ENCODE results near the gene SEMA3C.

Gene SEMA3C

DNA sequence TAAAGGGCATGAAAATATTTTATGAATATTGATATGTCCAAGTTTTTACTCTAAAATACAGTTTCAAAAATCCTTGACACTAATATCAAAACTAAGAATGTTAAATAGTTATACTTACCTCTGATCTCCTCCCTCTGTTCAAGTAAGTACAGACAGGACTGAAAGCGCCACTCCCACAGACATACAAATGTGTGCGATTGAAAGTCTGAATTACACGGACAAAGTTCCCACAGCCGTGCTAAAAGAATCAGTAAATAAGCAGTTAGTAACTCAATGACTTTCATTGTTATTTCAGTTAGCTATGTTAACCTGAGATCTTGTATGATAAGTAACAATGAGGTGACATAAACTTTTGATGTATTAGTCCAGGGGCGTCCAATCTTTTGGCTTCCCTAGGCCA is 100.7 kb downstream of the SEMA3C start:
- no peak for DNase-seq

DNA sequence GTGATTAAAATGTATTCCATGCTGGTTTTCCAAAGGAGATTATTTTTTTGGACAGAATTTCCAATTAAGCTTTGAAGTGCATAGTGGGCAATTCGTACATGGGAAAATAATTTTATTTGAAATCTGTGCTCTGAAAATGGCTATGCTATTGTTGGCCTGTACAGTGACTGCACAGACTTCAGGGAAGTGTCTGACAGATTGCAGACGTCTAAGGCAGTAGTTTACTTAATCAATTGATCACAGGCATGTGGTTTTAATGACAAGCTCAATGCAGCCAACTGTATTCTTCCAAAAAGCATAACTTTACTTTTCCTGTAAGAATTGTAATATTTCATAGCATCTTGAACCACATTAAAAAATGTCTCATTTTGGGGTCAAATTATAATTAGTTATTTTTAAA is 102.0 kb downstream of the SEMA3C start:
- DNase-seq = no peak

DNA sequence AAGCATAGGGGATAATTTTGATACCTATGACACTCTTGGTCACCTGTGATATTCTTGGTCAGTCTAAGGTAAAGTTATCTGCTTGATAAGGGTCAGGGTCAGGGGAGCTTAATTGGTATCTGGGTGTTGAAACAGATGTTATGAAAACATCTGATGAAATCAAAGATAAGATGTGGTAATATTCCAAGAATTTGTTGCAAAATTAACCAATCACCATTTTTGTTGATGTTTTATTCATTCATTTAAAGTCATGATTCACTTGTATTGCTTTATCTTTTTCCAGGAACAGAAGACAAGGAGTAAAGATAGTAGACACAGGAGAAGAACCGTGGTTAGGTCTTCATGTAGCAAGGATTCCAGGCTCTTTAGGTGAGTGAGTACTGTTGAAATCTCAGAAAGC is 103.1 kb downstream of the SEMA3C start:
- no peak for DNase-seq

DNA sequence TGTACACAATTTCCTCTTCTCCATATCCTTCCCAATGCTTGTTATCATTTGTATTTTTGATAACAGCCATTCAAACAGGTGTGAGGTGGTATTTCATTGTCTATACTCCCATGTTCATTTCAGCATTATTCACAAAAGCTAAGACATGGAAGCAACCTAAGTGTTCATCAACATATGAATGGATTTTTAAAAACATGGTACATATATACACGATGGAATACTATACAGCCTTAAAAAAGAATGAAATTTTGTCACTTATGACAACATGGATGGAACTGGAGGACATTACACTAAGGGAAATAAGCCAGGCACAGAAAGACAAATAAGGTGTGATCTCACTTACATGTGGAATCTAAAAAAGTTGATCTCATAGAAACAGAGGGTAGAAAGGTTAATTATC is 109.3 kb downstream of the SEMA3C start:
- no peak for DNase-seq

DNA sequence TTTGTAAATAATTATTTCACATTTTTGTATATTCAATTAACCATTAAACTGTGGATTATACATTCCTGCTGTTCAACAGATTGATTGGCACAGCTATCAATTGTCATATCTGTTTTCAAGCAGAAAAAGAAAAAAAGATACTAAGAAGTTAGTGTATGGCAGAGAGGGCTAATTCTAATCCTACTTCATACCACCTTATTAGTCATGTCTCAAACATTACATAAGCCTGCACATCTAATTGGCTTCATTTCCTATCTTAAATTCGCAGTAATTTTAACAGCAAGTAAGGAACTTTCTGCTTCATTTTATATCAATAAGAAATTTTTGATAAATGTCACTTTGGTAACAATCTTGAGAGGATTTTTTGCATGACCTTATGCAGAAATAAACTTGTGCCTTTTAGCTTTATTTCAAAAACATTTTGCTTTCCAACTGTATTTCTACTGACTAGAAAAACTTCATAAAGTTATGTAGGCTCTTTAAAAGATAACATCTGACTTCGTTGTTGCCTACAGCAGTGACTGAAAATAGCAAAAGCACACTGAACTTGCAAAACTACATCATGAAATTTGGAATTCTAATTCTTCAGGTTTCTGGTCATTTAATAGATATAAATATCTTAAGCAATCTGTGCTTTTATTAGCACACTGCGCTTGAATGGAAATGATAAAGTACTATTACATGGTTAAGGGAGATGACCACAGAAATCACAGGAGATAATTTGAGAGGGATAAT is 111.5 kb downstream of the SEMA3C start:
- no peak for DNase-seq

DNA sequence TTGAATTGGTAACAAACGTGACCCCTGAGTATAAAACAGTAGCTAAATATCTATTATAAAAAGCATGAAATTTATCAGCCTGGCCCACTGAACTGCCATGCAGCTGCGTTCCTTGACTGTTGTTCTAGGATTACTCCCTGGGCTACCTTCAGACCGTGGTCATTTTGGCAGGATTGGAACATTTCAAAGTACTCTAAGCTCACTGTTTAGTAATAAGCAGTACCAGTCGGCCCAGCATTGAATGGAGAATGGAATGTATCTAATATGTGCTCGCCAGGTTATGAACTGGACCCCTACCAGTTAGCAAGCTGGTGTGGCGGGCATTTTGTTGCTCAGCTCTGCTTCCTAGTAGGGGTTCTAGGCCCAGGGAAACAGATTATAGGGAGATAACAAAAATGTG is 112.2 kb downstream of the SEMA3C start:
- DNase-seq = no peak

DNA sequence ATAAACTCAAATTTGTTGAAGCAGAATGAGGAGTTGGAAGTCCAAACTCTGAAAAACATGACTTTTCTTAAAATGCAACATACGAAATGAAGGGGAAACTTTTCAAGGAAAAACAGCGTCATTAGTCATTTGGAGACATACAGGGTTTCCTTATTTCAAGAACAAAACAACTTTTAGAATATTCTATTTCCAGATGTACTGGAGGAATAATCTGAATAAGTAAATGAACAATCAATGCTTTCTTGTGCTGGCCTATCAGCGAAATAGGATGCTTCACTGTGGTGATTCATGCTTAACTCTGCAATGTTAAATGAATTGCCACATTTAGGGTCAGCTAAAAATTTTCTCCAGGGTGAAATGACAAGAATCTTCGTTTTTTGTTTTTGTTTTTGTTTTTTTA is 114.3 kb downstream of the SEMA3C start:
- no peak for DNase-seq

DNA sequence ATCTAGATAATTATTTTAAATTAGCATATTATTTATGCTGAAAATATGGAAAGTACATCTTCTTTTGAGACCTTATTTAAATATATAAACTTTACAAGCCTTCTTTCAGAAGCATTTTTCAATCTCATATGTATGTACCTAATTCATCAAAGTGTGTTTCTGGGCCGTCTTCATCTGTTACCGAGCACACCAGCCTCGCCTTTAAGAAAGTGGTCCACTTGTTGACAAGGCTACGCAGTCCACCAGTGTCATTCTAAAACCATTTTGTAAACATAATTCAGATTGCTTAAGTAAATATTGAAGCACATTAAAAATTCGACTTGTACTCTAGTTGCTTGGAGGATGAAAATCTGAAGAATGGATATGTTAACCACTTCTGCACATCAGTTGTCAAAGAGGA is 116.3 kb downstream of the SEMA3C start:
- no peak for DNase-seq

DNA sequence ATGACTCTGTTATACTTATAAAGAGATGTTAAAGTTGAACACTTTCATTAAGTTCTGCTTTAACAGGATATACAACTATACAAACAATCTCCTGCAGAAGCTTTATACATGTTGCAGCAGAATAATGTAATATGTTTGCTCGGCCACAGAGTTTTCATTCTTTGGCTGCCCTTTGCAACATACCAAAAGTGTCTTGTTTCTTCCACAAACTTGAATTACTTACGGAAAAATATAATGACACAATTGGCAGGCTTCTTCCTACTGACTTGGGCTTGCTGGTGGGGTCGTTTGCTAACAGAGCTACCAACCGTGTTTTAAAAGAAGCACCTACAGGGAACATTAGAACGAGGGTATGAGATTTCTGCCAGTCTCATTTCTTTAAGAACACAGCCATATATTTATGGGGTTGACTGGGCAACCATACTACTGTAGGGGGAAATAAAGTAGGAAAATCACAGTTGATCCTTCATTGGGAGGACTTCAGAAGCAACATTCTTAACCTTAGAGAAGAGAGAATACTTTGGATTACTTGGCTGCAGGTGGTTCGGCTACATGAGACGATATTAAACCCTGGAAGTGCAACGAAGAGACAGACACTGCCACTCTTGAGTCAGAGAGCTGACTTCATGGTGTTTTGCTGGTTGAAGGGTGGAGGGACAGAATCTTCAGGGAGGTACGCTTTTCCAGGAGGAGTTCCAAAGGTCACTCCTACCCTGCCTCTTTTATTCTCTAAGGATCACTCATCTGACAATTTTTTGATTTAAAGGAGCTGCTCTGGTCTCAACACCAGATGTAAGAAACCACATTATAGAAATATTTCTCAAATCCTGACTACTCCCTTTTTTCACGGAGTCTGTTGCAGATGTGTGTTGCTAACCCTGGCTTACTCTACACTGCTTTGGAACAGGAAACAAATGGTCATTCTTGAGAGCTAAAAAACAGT is 123.9 kb downstream of the SEMA3C start:
- no peak for DNase-seq

DNA sequence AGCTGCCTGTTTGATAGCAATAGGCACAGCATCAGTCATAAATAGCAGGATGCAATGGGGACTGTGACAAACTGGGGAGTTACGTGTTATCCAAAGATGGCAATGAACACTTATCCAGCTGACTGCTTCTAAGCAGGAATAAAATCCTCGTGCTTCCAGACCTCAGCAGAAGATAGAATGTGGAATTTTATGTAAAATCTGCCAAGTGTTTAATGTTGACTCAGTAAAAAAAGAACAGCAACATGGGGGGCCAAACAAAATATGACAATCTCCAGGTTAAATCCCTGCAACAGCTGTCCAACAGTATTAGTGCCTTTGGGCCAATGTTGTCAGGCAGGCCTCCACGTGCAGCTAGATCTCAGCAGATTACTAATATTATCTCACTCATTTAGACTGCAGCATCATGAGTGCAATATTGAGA is 127.3 kb downstream of the SEMA3C start:
- DNase-seq = no peak

DNA sequence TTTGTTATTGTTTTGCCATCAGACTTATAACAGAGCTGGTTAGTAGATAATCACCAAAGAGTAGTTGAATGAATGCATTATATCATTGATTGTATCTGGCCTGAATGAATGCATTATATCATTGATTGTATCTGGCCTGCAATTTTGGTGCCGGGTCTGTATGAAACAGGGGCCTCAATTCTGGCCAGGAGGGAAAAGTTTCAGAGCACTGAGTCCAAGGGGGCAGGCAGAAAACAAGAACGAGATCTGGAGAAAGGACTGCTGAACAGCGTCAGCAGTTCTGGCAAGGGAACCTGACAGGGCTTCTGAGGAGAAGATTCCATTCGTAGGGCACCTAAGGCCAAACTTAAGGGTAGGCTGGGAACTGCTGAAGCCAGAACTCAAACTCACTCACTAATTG is 128.0 kb downstream of the SEMA3C start:
- DNase-seq = no peak

DNA sequence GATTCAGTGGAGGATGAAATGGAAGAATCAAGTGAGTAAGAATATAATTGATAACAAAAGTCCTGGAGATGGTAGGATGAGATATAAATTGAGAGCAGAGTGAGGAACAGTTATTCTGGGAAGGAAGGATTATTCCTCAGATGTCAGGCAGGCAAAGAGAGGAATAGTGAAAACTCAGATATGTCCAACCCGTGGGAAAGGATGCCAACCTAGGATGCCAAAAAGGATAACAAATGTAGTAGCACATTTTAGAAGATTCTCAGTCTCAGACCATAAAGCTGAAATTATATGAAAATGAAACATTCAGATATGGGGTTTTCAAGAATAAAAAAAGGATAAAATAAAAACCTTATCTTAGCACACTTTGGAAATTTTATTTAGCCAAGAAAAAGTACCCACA is 131.1 kb downstream of the SEMA3C start:
- no peak for DNase-seq

DNA sequence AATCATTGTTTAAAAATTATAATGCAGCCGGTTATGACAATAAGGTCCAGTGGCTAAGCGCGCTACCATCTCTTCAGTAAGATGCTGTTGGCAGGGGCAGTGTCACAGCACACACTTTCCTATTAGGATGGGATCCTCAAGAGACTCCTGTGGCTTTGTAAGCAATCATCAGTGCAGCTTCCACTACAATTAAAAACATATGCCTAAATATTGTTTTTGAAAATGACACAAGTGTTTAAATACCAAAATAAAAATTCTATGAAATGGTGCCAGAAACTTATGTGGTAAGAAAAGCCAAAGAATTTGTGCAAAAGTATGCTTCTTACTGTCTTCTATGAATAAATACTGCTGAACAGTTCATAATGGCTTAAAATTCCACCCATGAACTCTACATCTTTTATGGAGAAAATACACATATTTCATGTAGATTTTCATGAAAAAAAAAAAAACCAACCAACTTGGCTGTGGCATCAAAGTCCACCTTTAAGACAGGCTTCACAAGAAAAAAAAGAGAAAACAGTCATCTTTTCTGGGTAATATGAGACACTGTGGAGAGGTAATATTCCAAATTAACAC is 132.8 kb downstream of the SEMA3C start:
- DNase-seq = no peak

DNA sequence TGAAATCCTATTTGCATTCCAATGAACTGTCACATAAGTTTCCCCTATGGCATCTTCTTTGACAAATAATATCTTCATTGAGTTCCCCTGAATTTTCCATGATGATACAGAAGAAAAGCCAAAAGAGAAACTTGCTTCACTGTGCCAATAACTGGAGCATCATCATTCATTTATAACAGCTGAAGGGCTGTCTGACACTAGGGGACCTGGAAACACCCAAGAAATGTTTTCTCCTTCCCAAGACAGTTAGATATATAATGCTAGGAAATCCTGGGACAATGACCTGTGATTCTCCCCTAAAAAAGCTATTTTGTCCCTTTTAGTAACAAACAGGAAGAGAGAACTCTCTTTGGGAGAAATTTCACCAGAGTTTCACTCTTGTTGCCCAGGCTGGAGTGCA is 133.6 kb downstream of the SEMA3C start:
- no peak for DNase-seq

DNA sequence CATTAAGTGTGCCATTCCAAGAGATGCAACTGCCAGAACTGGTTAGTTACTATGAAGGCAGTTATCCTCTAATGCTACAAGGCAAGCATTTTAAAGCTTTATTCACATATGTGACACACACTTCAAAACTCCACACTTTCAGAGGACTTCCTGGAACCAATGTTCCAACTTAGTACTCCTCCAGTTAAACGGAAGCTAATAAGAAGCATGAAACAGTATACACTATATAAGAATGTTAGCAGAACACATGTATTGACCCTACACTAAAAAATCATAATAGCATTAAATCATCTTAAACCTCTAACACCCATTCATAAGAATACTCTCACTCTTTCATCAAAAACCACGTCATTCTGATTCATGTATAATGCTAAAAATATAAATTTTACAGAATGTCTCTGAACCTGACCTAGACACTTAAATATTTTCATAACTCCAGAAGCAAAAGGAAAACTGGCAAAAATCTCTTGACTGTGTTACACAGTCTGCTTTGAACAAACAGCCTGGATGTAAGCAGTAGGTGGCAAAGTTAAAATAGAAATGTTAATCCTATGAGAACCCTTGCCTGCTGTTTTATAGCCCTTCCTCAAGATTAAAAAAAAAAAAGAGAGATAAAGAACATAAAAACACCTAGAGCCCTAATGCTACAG is 135.0 kb downstream of the SEMA3C start:
- DNase-seq = no peak

DNA sequence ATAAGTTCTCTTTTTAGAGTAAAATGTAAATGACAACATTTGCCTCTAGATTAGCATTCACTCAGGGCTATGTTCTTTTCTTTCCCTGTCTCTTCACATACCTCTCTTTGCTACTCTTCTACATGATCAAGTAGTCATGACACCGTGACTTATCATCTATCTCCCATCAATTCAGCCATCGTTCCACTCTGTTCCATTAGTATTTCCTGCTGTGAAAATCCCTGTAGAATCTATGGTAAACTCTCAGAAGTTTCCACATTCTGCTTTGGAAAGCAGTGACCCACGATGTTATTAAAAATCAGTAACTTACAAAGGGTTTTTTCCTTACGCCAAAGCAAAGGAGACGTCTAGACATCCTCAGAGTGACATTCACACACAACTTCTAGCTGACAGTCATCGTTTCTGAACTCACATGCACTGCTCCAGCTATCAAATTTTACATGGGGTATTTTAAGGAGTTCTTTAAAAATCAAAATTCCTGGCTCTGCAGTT is 135.6 kb downstream of the SEMA3C start:
- no peak for DNase-seq

DNA sequence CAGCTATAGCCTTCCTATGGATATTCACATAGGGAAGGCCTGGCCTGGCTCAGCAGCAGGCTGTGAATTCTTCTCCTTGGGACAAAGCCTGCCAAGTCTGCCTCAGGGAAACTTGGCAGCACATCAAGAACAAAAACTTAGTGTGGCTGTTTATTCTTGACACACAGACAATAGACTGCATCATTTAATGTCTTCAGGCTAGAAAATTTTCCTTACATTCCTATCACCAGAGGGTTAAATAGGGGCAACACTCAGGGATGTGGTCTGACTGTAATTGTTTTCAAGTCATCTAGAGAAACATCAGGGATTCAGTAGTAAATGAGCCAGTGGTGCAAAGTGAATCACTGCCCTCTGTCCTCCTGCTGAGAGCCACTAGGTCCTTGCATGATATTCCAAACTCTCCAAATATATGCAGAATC is 137.3 kb downstream of the SEMA3C start:
- peak; percentile 49 for DNase-seq

DNA sequence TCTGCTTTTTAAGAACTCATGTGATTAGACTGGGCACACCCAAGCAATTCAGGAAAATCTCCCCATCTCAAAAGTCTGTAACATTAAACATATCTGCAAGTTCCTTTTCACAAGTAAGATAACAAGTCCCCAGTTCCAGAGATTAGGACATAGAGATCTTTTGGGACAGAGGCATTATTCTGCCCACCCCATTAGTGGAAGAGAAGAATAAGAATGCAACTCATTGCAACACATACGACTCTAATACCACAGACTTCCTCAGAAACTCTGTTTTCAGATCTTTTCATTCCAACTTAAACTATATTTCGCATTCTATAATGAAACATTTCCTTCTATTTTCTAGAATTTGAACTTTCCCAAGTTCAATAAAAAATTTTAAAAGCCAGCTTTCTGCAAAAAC is 137.7 kb downstream of the SEMA3C start:
- DNase-seq = no peak

DNA sequence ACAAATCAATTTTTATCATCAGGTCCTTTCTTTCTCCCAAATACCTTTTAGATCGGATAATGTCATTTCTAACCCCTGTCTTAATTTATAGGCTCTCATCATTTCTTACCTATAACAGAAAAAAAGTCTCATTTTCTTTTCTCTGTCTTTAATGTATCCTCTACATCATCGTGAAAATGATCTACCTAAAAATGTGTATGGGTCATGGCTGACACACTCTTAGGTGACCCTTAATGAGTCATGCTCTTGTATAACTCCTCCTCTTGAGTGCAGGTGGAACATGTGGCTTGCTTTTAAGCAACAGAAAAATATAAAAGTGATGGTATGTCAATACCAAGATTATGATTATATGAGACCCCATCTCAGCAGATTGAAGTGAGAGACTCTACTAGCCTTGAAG is 139.4 kb downstream of the SEMA3C start:
- DNase-seq = no peak

DNA sequence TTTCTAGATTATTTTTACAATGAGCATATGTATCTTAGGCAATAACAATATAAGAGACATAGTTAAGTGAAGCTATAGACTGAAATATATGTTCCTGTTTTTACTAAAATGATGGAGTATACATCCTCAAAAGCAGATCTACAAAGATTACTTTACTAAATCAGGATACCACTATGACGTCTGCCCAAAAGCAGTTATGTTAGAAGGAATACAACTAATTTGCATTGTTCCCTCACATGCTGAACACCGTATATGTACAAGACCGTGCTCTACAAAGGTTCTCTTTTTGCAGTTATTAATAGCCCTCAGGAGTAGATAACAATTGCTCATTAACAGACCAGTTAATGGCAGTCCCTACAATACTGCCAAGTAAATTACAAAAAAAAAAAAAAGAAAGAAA is 143.0 kb downstream of the SEMA3C start:
- no peak for DNase-seq

DNA sequence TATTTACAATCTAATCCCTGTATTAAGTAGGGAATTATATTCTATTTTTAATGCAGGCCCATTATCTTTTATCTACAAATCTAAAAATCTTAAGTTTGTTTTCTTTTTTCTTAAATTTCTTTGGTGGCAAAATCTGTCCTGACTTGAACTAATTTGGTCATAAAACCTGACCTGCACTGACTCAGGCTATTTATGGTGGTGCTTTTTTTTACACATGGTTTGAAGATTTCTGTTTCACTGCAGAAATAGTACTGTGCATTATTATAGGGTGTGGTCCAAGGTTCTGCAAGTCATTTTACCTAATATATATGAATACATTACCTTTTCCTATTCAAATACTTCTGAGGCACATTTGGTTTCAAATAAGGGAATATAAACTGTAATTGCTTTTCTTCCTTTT is 143.4 kb downstream of the SEMA3C start:
- DNase-seq = no peak

DNA sequence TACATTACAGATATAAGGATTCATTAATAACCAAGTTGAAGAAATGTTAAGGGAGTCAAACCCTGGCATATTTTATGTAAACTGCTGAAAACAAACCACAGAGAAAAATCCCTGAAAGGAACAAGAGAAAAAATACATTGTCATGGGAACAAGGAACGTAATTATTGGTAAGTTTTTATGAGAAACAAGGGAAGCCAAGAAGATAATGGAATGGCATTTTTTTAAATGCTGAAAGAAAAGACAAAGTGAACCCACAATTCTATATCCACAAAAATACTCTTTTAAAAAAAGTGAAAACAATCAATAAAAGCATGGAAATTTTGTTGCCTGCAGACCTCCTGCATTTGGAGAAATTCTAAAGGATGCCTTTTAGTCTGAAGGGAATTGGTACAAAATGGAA is 144.0 kb downstream of the SEMA3C start:
- no peak for DNase-seq

DNA sequence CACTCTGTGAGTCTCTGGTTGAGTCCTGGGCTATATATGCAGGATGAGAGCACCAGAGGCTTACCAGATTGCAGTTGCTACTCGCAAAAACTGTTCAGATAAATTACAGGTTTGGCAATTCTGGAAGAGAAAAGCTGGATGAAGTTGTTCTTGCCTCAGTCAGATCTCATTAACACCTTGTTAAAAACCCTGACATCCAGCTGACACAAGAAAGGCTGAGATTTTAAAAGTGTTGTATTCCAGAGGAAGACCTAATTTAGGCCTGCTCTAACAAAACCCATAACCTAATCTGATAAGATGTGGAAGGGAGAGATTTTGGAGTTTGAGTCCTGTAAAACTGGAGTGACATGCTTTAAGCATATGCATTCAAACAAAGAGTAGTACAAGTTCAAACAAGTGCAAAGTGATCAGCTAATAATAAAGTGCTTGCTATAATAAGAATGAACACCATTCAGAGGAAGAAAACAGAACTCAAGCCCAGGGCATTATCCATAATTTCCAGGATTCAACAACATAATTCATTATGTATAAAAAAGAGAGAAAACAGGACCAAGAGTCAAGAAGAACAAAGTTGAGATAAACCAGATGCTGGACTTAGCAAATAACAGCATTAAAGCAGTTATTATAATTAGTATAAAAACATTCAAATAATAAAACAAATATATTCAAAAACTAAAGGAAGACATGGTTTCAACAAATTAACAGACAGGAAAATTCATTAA is 144.9 kb downstream of the SEMA3C start:
- peak; percentile 41 for DNase-seq

Measured in NCI-H1105 treated with DMSO at 0.1 percent for 48 hours (cell line).